ENCODE data around the gene TOMM20.

- TF ChIP-seq ATF3 (CRISPR knock-in tag; conservative IDR thresholded peaks at IDR 0.05) (no peak), NFE2L1 (CRISPR knock-in tag; IDR thresholded peaks at IDR 0.05) (no peak), USF2 (CRISPR knock-in tag; IDR thresholded peaks at IDR 0.05) (no peak), HMGXB4 (CRISPR knock-in tag; IDR thresholded peaks at IDR 0.05) (no peak), CTCF (IDR thresholded peaks at IDR 0.05) (no peak), PRDM15 (CRISPR knock-in tag; IDR thresholded peaks at IDR 0.05) (no peak), JUN (CRISPR knock-in tag; IDR thresholded peaks at IDR 0.05) (no peak), ZNF121 (CRISPR knock-in tag; IDR thresholded peaks at IDR 0.05) (no peak)
These were observed 4.4 kb upstream of the TOMM20 start for GRCh38 chr1:235133086-235133485.
